WTC11 (cell line): ENCODE data around the gene CD79A. TPM values are rescaled to one million over a fixed set of nuclear protein-coding genes. Genes with fewer than 3 reads are reported as not detected.

Source experiments
- ATAC-seq: fragments of 200-7000 bp; cut with Tn5 transposase; 2 replicates; pipeline ENCODE4 v1.10.0; 2021; ENCODE audit warnings: mild to moderate bottlenecking, moderate library complexity
- CTCF ChIA-PET: fragments of 300-600 bp; sonication (Branson Sonifier 250); formaldehyde crosslinking; loops from one replicate; lab custom pipeline; 2021; ENCODE audit warnings: antibody characterized with exemption; lab: Charles Lee
- POLR2A ChIA-PET: fragments of 350-600 bp; sonication (Branson Sonifier 250); formaldehyde crosslinking; loops from one replicate; lab custom pipeline; 2021; ENCODE audit warnings: antibody characterized with exemption; lab: Charles Lee
- DNase-seq: peaks from one replicate; pipeline ENCODE4 v3.0.0; 2021; ENCODE audit warnings: low spot score
- H3K27ac Mint-ChIP-seq: 2 replicates; pipeline ENCODE4 v1.8.0; 2021; ENCODE audit warnings: mixed read lengths
- H3K27me3 Mint-ChIP-seq: 2 replicates; pipeline ENCODE4 v1.8.0; 2021; ENCODE audit warnings: low read depth, mild to moderate bottlenecking, moderate library complexity, mixed read lengths
- H3K36me3 Mint-ChIP-seq: 2 replicates; pipeline ENCODE4 v1.8.0; 2021; ENCODE audit warnings: mixed read lengths
- H3K4me1 Mint-ChIP-seq: 2 replicates; pipeline ENCODE4 v1.8.0; 2022; ENCODE audit warnings: mixed read lengths
- H3K4me3 Mint-ChIP-seq: 2 replicates; pipeline ENCODE4 v1.8.0; 2021; ENCODE audit warnings: mild to moderate bottlenecking, moderate library complexity, mixed read lengths
- H3K9me3 Mint-ChIP-seq: 2 replicates; pipeline ENCODE4 v1.8.0; 2021; ENCODE audit warnings: mixed read lengths
- AR ChIP-seq: fragments of 250-450 bp; sonication (Bioruptor Pico); IDR thresholded peaks from 2 replicates; pipeline ENCODE4 v1.9.0; 2021; ENCODE audit warnings: mild to moderate bottlenecking
- CREM ChIP-seq: sonication (generic); formaldehyde crosslinking; IDR thresholded peaks from 2 replicates; pipeline ENCODE4 v1.8.1; 2022; ENCODE audit warnings: mild to moderate bottlenecking, missing genetic modification reagents, moderate library complexity
- E2F5 ChIP-seq: sonication (generic); formaldehyde crosslinking; IDR thresholded peaks from 2 replicates; pipeline ENCODE4 v1.8.1; 2022; ENCODE audit warnings: mild to moderate bottlenecking, moderate library complexity, missing genetic modification reagents
- EMX1 ChIP-seq: fragments of 250-450 bp; sonication (Bioruptor Pico); IDR thresholded peaks from 2 replicates; pipeline ENCODE4 v1.8.0; 2021; ENCODE audit warnings: mild to moderate bottlenecking
- FOXK1 ChIP-seq: sonication (generic); formaldehyde crosslinking; IDR thresholded peaks from 2 replicates; pipeline ENCODE4 v1.8.0; 2022; ENCODE audit warnings: mild to moderate bottlenecking, moderate library complexity, missing genetic modification reagents
- GTF2I ChIP-seq: fragments of 250-450 bp; sonication (Bioruptor Pico); conservative IDR thresholded peaks from 2 replicates; pipeline ENCODE4 v1.4.0; 2021; ENCODE audit warnings: mild to moderate bottlenecking
- IRF2 ChIP-seq: sonication (generic); formaldehyde crosslinking; IDR thresholded peaks from 2 replicates; pipeline ENCODE4 v1.8.0; 2022; ENCODE audit warnings: low read depth, missing genetic modification reagents, borderline replicate concordance
- JUN ChIP-seq: sonication (generic); formaldehyde crosslinking; IDR thresholded peaks from 2 replicates; pipeline ENCODE4 v1.8.0; 2023; ENCODE audit warnings: mild to moderate bottlenecking, missing genetic modification reagents
- MAX ChIP-seq: sonication (generic); formaldehyde crosslinking; IDR thresholded peaks from 2 replicates; pipeline ENCODE4 v1.8.0; 2022; ENCODE audit warnings: mild to moderate bottlenecking, missing genetic modification reagents
- NFATC4 ChIP-seq: fragments of 250-450 bp; sonication (Bioruptor Pico); IDR thresholded peaks from 2 replicates; pipeline ENCODE4 v1.9.0; 2021; ENCODE audit warnings: mild to moderate bottlenecking
- OVOL2 ChIP-seq: fragments of 250-450 bp; sonication (Bioruptor Pico); IDR thresholded peaks from 2 replicates; pipeline ENCODE4 v1.9.0; 2021; ENCODE audit warnings: mild to moderate bottlenecking, borderline replicate concordance
- PRRX2 ChIP-seq: fragments of 250-450 bp; sonication (Bioruptor Pico); IDR thresholded peaks from 2 replicates; pipeline ENCODE4 v1.8.0; 2021; ENCODE audit warnings: mild to moderate bottlenecking
- RELA ChIP-seq: sonication (generic); formaldehyde crosslinking; IDR thresholded peaks from 2 replicates; pipeline ENCODE4 v1.8.1; 2022; ENCODE audit warnings: missing genetic modification reagents, mild to moderate bottlenecking, borderline replicate concordance
- TCF7 ChIP-seq: sonication (generic); formaldehyde crosslinking; IDR thresholded peaks from 2 replicates; pipeline ENCODE4 v1.8.0; 2022; ENCODE audit warnings: mild to moderate bottlenecking, low read depth, missing genetic modification reagents, moderate library complexity
- TP53 ChIP-seq: sonication (generic); formaldehyde crosslinking; IDR thresholded peaks from 2 replicates; pipeline ENCODE4 v1.8.1; 2023; ENCODE audit warnings: mild to moderate bottlenecking, missing genetic modification reagents
- ZBTB21 ChIP-seq: sonication (generic); formaldehyde crosslinking; IDR thresholded peaks from 2 replicates; pipeline ENCODE4 v1.8.1; 2023; ENCODE audit warnings: mild to moderate bottlenecking, missing genetic modification reagents, borderline replicate concordance
- ZMAT4 ChIP-seq: fragments of 250-450 bp; sonication (Bioruptor Pico); IDR thresholded peaks from 2 replicates; pipeline ENCODE4 v1.9.0; 2021; ENCODE audit warnings: mild to moderate bottlenecking
- ZNF281 ChIP-seq: sonication (generic); formaldehyde crosslinking; IDR thresholded peaks from 2 replicates; pipeline ENCODE4 v1.8.0; 2023; ENCODE audit warnings: mild to moderate bottlenecking, missing genetic modification reagents
- ZNF425 ChIP-seq: fragments of 250-450 bp; sonication (Bioruptor Pico); conservative IDR thresholded peaks from 2 replicates; pipeline ENCODE4 v1.9.0; 2021; ENCODE audit warnings: mild to moderate bottlenecking
- ZNF532 ChIP-seq: fragments of 250-450 bp; sonication (Bioruptor Pico); IDR thresholded peaks from 2 replicates; pipeline ENCODE4 v1.9.0; 2021; ENCODE audit warnings: mild to moderate bottlenecking, borderline replicate concordance
- ZNF671 ChIP-seq: fragments of 250-450 bp; sonication (Bioruptor Pico); IDR thresholded peaks from 2 replicates; pipeline ENCODE4 v1.8.0; 2021; ENCODE audit warnings: mild to moderate bottlenecking
- total RNA-seq: library from RNA; stranded (reverse); gene quantifications from 3 replicates; pipeline ENCODE4 v1.2.3, GENCODE V29; 2021

CD79A gene
- total RNA-seq, 1 experiment from 2014 or later = 0.42 TPM

- TF ChIP-seq RELA (CRISPR knock-in tag) (no peak), GTF2I (CRISPR knock-in tag) (no peak), ZNF532 (CRISPR knock-in tag) (no peak; the same call in 1 of the 2 replicates), ZNF281 (CRISPR knock-in tag) (no peak), ZBTB21 (CRISPR knock-in tag) (no peak), TP53 (CRISPR knock-in tag) (no peak), JUN (no peak), IRF2 (CRISPR knock-in tag) (no peak), EMX1 (no peak; the same call in 1 of the 2 replicates), CREM (no peak), ZNF671 (CRISPR knock-in tag) (no peak), E2F5 (CRISPR knock-in tag) (no peak)
Observed at GRCh38 chr19:41872384-41872774, 4.7 kb upstream of the CD79A start (continued).

- peak; percentile 70 for ATAC-seq
- H3K4me1 Mint-ChIP-seq = peaks cover 7% of the 10 kb centered on the region
- peaks cover 10% of the 10 kb centered on the region for H3K27me3 Mint-ChIP-seq
- H3K9me3 Mint-ChIP-seq = no peaks in the 10 kb centered on the region
- ChIA-PET POLR2A (interaction anchor here (0.6 to 4.3 kb wide), 11 partner anchors 8 to 86 kb away, joined by 3 to 30 read pairs (median 6); partner anchors contain the start of genes ARHGEF1, RABAC1 and RPS19), CTCF (interaction anchor here (0.6 to 3.7 kb wide), 29 partner anchors 8 to 240 kb away, joined by 3 to 46 read pairs (median 5); partner anchors contain the start of genes ARHGEF1, ATP1A3, ERFL and RABAC1)
- H3K27ac Mint-ChIP-seq = peak overlapping the region; percentile 91
- peaks cover 37% of the 10 kb centered on the region for H3K36me3 Mint-ChIP-seq
- H3K4me3 Mint-ChIP-seq = no peak overlapping the region
- DNase-seq = peak; percentile 94
- TF ChIP-seq NFATC4 (CRISPR knock-in tag) (peak; percentile 90), GTF2I (CRISPR knock-in tag) (no peak), ZMAT4 (CRISPR knock-in tag) (peak; percentile 76; the same call in 1 of the 2 replicates), AR (peak; percentile 95), EMX1 (peak; percentile 95), OVOL2 (no peak), TCF7 (CRISPR knock-in tag) (no peak), MAX (0 out of 2 replicates have a peak, but pooled peaks have one; percentile 42), FOXK1 (CRISPR knock-in tag) (no peak), ZNF425 (CRISPR knock-in tag) (peak; percentile 92; the same call in 1 of the 2 replicates), PRRX2 (CRISPR knock-in tag) (peak; percentile 87), ZBTB21 (CRISPR knock-in tag) (no peak)
Observed at GRCh38 chr19:41872775-41873647, 4.1 kb upstream of the CD79A start.
